Chondrocyte (in vitro differentiated cells): ENCODE data around the gene LARP1. TPM values are rescaled to one million over a fixed set of nuclear protein-coding genes. Genes with fewer than 3 reads are reported as not detected.

ENCODE experiments used
- DNase-seq: peaks from one replicate; pipeline ENCODE4 v3.0.0; 2021; ENCODE audit warnings: mixed read lengths, low spot score
- H3K27ac Mint-ChIP-seq: one replicate; pipeline ENCODE4 v1.8.0; 2021; ENCODE audit warnings: mild to moderate bottlenecking, moderate library complexity, mixed read lengths; ENCODE audit not compliant: unreplicated experiment
- H3K27me3 Mint-ChIP-seq: 2 replicates; pipeline ENCODE4 v1.8.0; 2021; ENCODE audit warnings: low read depth, mixed read lengths
- H3K36me3 Mint-ChIP-seq: 2 replicates; pipeline ENCODE4 v1.8.0; 2021; ENCODE audit warnings: low read depth, mixed read lengths
- H3K4me1 Mint-ChIP-seq: 2 replicates; pipeline ENCODE4 v1.8.0; 2021; ENCODE audit warnings: low read depth, mild to moderate bottlenecking, mixed read lengths
- H3K4me3 Mint-ChIP-seq: one replicate; pipeline ENCODE4 v1.8.0; 2021; ENCODE audit warnings: mild to moderate bottlenecking, moderate library complexity, mixed read lengths; ENCODE audit not compliant: unreplicated experiment
- H3K9me3 Mint-ChIP-seq: 2 replicates; pipeline ENCODE4 v1.8.0; 2021; ENCODE audit warnings: low read depth, mixed read lengths
- CTCF ChIP-seq: fragments of 200-600 bp; sonication (generic); IDR thresholded peaks from 2 replicates; pipeline ENCODE4 v1.5.0; 2021; ENCODE audit warnings: antibody characterized with exemption, mild to moderate bottlenecking, moderate library complexity
- total RNA-seq: library from RNA; stranded (reverse); gene quantifications from 3 replicates; pipeline ENCODE4 v1.2.1, GENCODE V29; 2021

LARP1 gene
- total RNA-seq, 1 donor from 2014 or later = 258 TPM

- no peak for DNase-seq
- Mint-ChIP-seq H3K27ac (no peak overlapping the region), H3K27me3 (no peaks in the 10 kb centered on the region), H3K36me3 (no peaks in the 10 kb centered on the region), H3K4me3 (no peak overlapping the region), H3K9me3 (no peaks in the 10 kb centered on the region), H3K4me1 (peaks cover 15% of the 10 kb centered on the region)
- no peak for TF ChIP-seq CTCF
Observed at GRCh38 chr5:154709368-154710305, 45.5 kb upstream of the LARP1 start.

- no peaks in the 10 kb centered on the region for H3K27me3 Mint-ChIP-seq
- DNase-seq = no peak
- no peaks in the 10 kb centered on the region for H3K9me3 Mint-ChIP-seq
- no peak for TF ChIP-seq CTCF
- peak overlapping the region; percentile 1 for H3K27ac Mint-ChIP-seq
- H3K4me3 Mint-ChIP-seq = no peak overlapping the region
- H3K4me1 Mint-ChIP-seq = peaks cover 27% of the 10 kb centered on the region
- no peaks in the 10 kb centered on the region for H3K36me3 Mint-ChIP-seq
Observed at GRCh38 chr5:154712518-154713437, 42.4 kb upstream of the LARP1 start.

GRCh38 chr5:154713615-154714125 lies 41.5 kb upstream of the LARP1 start:
- Mint-ChIP-seq H3K9me3 (no peaks in the 10 kb centered on the region), H3K27ac (peak overlapping the region; percentile 65), H3K36me3 (no peaks in the 10 kb centered on the region), H3K4me3 (no peak overlapping the region), H3K27me3 (no peaks in the 10 kb centered on the region), H3K4me1 (peaks cover 27% of the 10 kb centered on the region)
- no peak for TF ChIP-seq CTCF
- no peak for DNase-seq

GRCh38 chr5:154714266-154714986 lies 40.8 kb upstream of the LARP1 start:
- TF ChIP-seq CTCF = no peak
- no peak for DNase-seq
- Mint-ChIP-seq H3K27ac (peak overlapping the region; percentile 52), H3K27me3 (no peaks in the 10 kb centered on the region), H3K36me3 (no peaks in the 10 kb centered on the region), H3K4me1 (peaks cover 27% of the 10 kb centered on the region), H3K9me3 (no peaks in the 10 kb centered on the region), H3K4me3 (peak overlapping the region; percentile 14)
